HEK293T (cell line): ENCODE results near the gene COG1.
A peak's percentile ranks its signal among the peaks of the same experiment; 100 is the strongest.

Source experiments
- CTCF ChIA-PET: fragments of 350-600 bp; formaldehyde crosslinking; extraction: SDS; loops from one replicate; lab custom pipeline; 2021; ENCODE audit warnings: antibody characterized with exemption, inconsistent platforms; lab: Yijun Ruan, JAX
- POLR2A ChIA-PET: fragments of 350-600 bp; formaldehyde crosslinking; extraction: SDS; loops from one replicate; lab custom pipeline; 2020; ENCODE audit warnings: antibody characterized with exemption, inconsistent platforms; lab: Yijun Ruan, JAX
- DNase-seq: peaks from one replicate; pipeline ENCODE4 v3.0.0; 2012; ENCODE audit warnings: mixed read lengths; ENCODE audit errors: extremely low spot score
- ARNT ChIP-seq: fragments of 450-650 bp; IDR thresholded peaks from 2 replicates; pipeline ENCODE4 v1.6.1; 2017; ENCODE audit warnings: mild to moderate bottlenecking
- BHLHE40 ChIP-seq: fragments of 450-650 bp; IDR thresholded peaks from 2 replicates; pipeline ENCODE4 v1.6.1; 2016; ENCODE audit warnings: mild to moderate bottlenecking, moderate library complexity, borderline replicate concordance
- CTBP1 ChIP-seq: fragments of 450-650 bp; IDR thresholded peaks from 2 replicates; pipeline ENCODE4 v1.6.1; 2016; ENCODE audit warnings: borderline replicate concordance
- ELF4 ChIP-seq: fragments of 450-650 bp; IDR thresholded peaks from 2 replicates; pipeline ENCODE4 v1.6.1; 2017; ENCODE audit warnings: antibody characterized with exemption
- FOXA1 ChIP-seq: fragments of 450-650 bp; IDR thresholded peaks from 2 replicates; pipeline ENCODE4 v1.6.1; 2016; ENCODE audit warnings: mild to moderate bottlenecking
- FOXK2 ChIP-seq: fragments of 450-650 bp; IDR thresholded peaks from 2 replicates; pipeline ENCODE4 v1.6.1; 2016; ENCODE audit warnings: mild to moderate bottlenecking
- FOXM1 ChIP-seq: fragments of 450-650 bp; IDR thresholded peaks from 2 replicates; pipeline ENCODE4 v1.6.1; 2017; ENCODE audit warnings: mild to moderate bottlenecking, borderline replicate concordance
- HDGF ChIP-seq: fragments of 450-650 bp; IDR thresholded peaks from 2 replicates; pipeline ENCODE4 v1.6.1; 2017; ENCODE audit warnings: antibody characterized with exemption, borderline replicate concordance
- L3MBTL2 ChIP-seq: fragments of 450-650 bp; conservative IDR thresholded peaks from 2 replicates; pipeline ENCODE4 v1.6.1; 2016; ENCODE audit warnings: mild to moderate bottlenecking
- LEF1 ChIP-seq: fragments of 450-650 bp; IDR thresholded peaks from 2 replicates; pipeline ENCODE4 v1.6.1; 2017; ENCODE audit warnings: mild to moderate bottlenecking, borderline replicate concordance
- NFRKB ChIP-seq: fragments of 450-650 bp; IDR thresholded peaks from 2 replicates; pipeline ENCODE4 v1.6.1; 2016; ENCODE audit warnings: mild to moderate bottlenecking, moderate library complexity
- PKNOX1 ChIP-seq: fragments of 450-650 bp; IDR thresholded peaks from 2 replicates; pipeline ENCODE4 v1.6.1; 2016
- SP1 ChIP-seq: fragments of 450-650 bp; IDR thresholded peaks from 2 replicates; pipeline ENCODE4 v1.6.1; 2017
- SUZ12 ChIP-seq: fragments of 450-650 bp; IDR thresholded peaks from 2 replicates; pipeline ENCODE4 v1.6.1; 2016; ENCODE audit warnings: mild to moderate bottlenecking
- TARDBP ChIP-seq: fragments of 450-650 bp; IDR thresholded peaks from 2 replicates; pipeline ENCODE4 v1.6.1; 2016
- ZNF384 ChIP-seq: fragments of 450-650 bp; IDR thresholded peaks from 2 replicates; pipeline ENCODE4 v1.6.1; 2016

COG1 gene

DNA sequence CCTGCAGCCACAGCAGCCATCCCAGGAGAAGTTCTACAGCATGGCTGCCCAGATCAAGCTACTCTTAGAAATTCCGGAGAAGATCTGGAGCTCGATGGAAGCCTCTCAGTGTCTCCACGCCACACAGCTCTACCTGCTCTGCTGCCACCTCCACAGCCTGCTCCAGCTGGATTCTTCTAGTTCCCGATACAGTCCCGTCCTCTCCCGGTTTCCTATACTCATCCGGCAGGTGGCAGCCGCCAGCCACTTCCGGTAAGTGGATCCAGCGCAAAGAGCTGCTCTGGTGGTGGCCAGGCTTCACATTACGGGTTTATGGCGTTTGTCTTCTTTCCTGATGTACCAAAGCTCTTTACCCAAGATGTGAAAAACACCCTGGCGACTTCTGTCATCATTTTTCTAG, 3.6 kb downstream of the COG1 start:
- peak; percentile 64 for DNase-seq
- ChIA-PET CTCF (interaction anchor here (0.8 to 1.5 kb wide), 6 partner anchors 11 to 211 kb away, joined by 3 to 9 read pairs (median 4); a partner anchor contains a TSS), POLR2A (interaction anchor here (1.2 to 1.4 kb wide), 2 partner anchors 35 to 36 kb away, joined by 3 to 5 read pairs; a partner anchor contains a TSS)
- TF ChIP-seq ZNF384 (no peak), BHLHE40 (no peak), TARDBP (no peak), ELF4 (0 out of 2 replicates have a peak, but pooled peaks have one; percentile 40)

GRCh38 chr17:73197161-73197560, 4.3 kb downstream of the COG1 start:
- POLR2A ChIA-PET, result interaction anchor here (1.2 to 1.4 kb wide), 2 partner anchors 34 to 35 kb away, joined by 3 to 5 read pairs; a partner anchor contains a TSS
- CTCF ChIA-PET, result interaction anchor here (0.5 to 1.5 kb wide), 5 partner anchors 10 to 181 kb away, joined by 4 to 9 read pairs (median 4); a partner anchor contains a TSS
- TF ChIP-seq SUZ12, result no peak
- TF ChIP-seq TARDBP, result no peak
- no peak for TF ChIP-seq FOXK2
- TF ChIP-seq HDGF, result no peak
- no peak for TF ChIP-seq FOXA1
- TF ChIP-seq LEF1, result no peak
- no peak for TF ChIP-seq BHLHE40
- no peak for TF ChIP-seq ARNT
- TF ChIP-seq FOXM1, result no peak
- no peak for TF ChIP-seq ZNF384
- no peak for TF ChIP-seq L3MBTL2
- TF ChIP-seq PKNOX1, result no peak
- no peak for TF ChIP-seq CTBP1
- no peak for TF ChIP-seq NFRKB
- no peak for TF ChIP-seq SP1
- DNase-seq, result no peak

GRCh38 chr17:73198201-73198929, 5.5 kb downstream of the COG1 start:
- no peak for TF ChIP-seq HDGF
- TF ChIP-seq PKNOX1, result no peak
- no peak for TF ChIP-seq FOXA1
- TF ChIP-seq ELF4, result no peak
- no peak for TF ChIP-seq L3MBTL2
- TF ChIP-seq BHLHE40, result no peak
- no peak for TF ChIP-seq FOXK2
- TF ChIP-seq TARDBP, result no peak
- TF ChIP-seq SUZ12, result no peak
- TF ChIP-seq LEF1, result no peak
- TF ChIP-seq ARNT, result no peak
- no peak for TF ChIP-seq ZNF384
- no peak for TF ChIP-seq FOXM1
- no peak for TF ChIP-seq SP1
- no peak for TF ChIP-seq CTBP1
- TF ChIP-seq NFRKB, result no peak
- POLR2A ChIA-PET, result no interaction called here
- CTCF ChIA-PET, result interaction anchor here (0.5 kb wide), 1 partner anchor 479 kb away, joined by 3 read pairs; no protein-coding TSS in a partner anchor
- DNase-seq, result no peak

GRCh38 chr17:73198930-73199260, 6.0 kb downstream of the COG1 start:
- CTCF ChIA-PET, result no interaction called here
- POLR2A ChIA-PET, result no interaction called here
- no peak for TF ChIP-seq PKNOX1
- no peak for TF ChIP-seq SUZ12
- no peak for TF ChIP-seq L3MBTL2
- DNase-seq, result no peak

- DNase-seq, result no peak
- POLR2A ChIA-PET, result no interaction called here
- CTCF ChIA-PET, result no interaction called here
- no peak for TF ChIP-seq L3MBTL2
- TF ChIP-seq SP1, result no peak
- no peak for TF ChIP-seq FOXA1
- TF ChIP-seq TARDBP, result no peak
- TF ChIP-seq LEF1, result no peak
- TF ChIP-seq ARNT, result no peak
- no peak for TF ChIP-seq ELF4
- no peak for TF ChIP-seq FOXK2
- TF ChIP-seq FOXM1, result no peak
- no peak for TF ChIP-seq ZNF384
- no peak for TF ChIP-seq SUZ12
- no peak for TF ChIP-seq CTBP1
These were observed 7.0 kb downstream of the COG1 start for GRCh38 chr17:73199751-73200317.

GRCh38 chr17:73200476-73200875, 7.6 kb downstream of the COG1 start:
- ChIA-PET POLR2A (no interaction called here), CTCF (no interaction called here)
- DNase-seq, result no peak
- TF ChIP-seq SUZ12 (no peak), LEF1 (no peak), FOXK2 (no peak), FOXM1 (no peak), L3MBTL2 (no peak), FOXA1 (no peak), BHLHE40 (no peak), HDGF (no peak), ZNF384 (no peak), CTBP1 (no peak), ARNT (no peak), NFRKB (no peak), SP1 (no peak), TARDBP (no peak), ELF4 (no peak)
